ACHN (cell line): ENCODE results near the gene ARHGAP22.

ENCODE experiments used
- DNase-seq: peaks from one replicate; pipeline ENCODE4 v3.0.0-alpha.2; 2015
- in situ Hi-C: cut with HindIII; loops from 2 replicates; pipeline ENCODE4 v1.10.0; 2017; ENCODE audit warnings: low sequenced_read_pairs, low pct_ligation_motif_present, low pct_unique_long_range_greater_than_20kb

ARHGAP22 gene

DNA sequence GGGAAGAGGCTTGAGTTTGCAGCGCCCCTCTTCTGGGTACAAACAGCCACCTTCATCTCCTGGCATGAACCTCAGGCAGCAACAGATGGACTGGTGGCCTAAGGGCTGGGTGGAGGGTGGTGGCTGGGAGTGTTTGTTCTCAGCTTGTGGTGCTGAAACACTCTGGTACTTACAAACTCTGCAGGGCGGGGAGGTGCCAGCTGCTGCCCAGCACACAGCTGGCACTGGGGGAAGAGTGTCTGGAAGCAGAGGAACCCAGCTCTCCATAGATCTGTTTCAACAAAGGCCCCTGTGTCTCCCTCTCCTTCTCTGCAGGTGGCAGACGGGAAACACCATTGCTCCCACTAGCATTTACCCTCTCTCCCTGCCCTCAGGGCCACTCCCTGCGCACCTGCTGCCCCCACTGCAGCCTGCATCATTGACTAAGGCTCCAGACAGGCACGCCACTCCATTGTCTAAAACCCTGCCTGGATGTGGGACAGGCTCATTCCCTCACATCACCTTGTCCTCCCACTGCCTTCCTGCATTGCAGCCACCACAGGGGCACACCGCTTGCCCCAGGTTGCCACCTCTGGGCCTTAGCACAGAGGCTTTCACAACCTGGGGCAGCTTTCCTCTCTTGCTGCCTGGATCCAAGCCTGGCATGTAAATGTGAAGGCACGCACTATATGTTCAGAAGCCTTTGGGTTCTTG is 6.5 kb downstream of the ARHGAP22 start:
- in situ Hi-C loops: no loop called here
- no peak for DNase-seq

DNA sequence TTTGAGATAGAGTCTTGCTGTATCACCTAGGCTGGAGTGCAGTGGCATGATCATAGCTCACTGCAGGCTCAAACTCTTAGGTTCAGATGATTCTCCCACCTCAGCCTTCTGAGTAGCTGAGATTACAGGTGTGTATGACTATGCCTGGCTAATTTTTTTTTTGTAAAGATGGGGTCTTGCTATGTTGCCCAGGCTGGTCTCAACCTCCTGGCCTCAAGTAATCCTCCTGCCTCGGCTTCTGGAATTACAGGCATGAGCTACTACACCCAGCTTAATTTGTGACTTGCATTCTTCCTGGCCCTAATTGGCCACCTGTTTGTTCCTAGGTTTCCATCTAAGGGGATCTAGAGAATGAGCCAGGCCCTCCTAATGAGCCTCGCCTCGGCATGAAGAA is 9.3 kb downstream of the ARHGAP22 start:
- in situ Hi-C loops: no loop called here
- DNase-seq: no peak

DNA sequence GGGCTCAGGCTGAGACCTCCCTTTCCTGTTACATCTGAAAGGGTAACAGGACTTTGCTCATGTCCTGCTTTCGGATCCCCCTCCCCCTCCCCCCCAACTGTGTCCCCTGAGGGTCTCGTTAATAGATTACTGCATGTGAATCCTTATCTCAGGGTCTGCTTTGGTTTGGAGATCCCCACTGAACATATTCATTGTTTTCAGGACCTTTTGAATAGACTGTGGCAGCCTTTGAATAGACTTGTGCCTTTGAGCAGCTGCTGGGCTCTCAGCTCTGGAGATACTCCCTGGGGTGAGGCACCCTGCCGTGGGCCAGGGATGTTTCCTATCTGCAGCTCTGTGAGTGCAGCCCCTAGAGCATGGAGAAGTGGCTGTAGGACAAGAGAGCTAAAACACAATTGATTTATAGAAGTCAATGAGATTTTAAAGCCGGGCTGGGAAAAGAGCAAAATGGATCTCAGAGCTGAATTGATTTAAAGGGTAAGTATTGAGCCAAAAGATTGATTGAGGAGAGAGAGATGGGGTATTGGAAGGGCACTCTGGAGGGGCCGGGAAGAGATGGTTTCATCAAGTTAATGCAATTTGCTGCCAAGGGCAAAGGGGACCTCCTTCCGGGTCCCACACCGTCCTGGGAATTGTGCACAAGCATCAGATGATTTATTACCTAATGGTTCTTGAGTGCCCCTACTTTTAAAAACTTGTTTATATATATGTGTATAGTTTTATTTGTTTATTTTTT is 9.9 kb downstream of the ARHGAP22 start:
- in situ Hi-C loops: no loop called here
- DNase-seq: no peak

DNA sequence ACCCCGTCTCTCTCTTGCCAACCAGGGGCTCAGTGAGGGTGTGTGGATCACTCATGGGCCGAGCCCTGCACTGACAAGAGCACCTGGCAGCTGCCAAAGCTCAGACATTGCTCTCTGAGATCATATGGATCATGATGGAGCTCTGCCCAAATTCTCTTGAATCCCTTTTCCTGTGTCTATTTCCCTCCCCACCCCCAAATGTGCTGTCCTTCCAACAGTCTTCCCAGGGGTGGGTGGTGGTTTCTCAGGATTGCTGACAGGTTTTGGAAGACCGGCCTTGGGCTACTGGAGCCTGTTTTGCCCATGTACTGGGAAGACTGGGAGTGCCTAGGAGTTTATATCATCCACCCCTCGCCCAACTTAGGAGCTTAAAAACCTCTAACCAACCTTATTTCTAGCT is 10.5 kb downstream of the ARHGAP22 start:
- DNase-seq: no peak

DNA sequence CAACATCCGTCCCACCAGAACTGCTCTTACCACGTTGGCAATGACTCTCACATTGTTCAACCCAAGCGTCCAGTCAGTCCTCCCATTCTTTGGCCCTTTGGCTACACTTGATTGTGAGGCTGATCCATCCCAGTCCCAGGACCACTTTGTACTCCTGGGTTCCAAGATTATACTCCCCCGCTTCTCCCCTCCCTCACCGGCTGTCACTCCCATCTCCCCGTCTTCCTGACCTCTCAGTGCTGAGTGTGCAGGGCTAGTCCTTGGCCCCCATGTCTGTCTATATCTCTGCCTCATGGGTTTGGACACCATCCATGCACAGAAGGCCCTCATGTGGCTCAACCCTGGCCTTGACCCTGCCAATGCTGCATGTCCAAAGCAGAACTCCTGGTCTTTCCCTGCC is 12.5 kb downstream of the ARHGAP22 start:
- in situ Hi-C loops: no loop called here
- DNase-seq: no peak

More for the DNA sequence above, 10.5 kb downstream of the ARHGAP22 start:
- in situ Hi-C loops: no loop called here

DNA sequence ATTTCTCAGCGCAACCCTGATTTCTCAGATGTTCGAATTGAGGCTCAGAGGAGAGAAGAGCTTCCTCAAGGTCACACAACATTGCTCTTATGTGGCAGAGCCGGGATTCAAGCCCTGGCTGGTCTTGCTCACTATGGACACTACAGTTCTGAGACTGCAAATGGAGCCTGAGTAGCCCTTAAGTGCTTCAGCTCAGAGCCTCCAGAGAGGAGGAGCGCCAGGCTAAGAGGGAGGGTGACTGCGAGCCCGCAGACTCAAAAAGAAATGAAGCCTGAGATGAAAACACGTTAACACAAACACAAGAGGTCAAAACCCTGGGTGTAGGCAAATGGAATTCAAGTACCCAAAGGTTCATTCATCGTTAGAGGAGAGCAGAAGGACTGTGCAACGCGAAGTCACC is 13.9 kb downstream of the ARHGAP22 start:
- DNase-seq: no peak
- in situ Hi-C loops: no loop called here

DNA sequence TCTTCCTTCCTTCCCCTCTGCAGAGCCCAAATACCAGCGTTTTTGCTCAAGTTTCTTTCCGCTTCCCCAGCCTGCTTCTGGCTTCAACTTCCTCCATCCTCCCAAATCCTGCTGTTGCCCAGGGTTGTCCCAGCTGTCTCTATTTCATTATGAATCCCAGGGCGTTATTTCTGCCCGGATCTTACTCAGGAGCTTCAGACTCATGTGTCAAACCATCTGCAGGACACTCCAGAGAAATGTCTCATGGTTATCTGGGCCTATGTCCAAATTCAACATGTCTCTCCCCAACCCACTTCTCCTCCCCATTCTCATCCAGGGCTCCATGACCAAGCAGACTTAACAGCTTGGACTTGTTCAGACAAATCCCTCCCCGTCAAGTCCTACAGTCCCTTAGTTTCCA is 15.6 kb downstream of the ARHGAP22 start:
- DNase-seq: no peak
- in situ Hi-C loops: no loop called here

DNA sequence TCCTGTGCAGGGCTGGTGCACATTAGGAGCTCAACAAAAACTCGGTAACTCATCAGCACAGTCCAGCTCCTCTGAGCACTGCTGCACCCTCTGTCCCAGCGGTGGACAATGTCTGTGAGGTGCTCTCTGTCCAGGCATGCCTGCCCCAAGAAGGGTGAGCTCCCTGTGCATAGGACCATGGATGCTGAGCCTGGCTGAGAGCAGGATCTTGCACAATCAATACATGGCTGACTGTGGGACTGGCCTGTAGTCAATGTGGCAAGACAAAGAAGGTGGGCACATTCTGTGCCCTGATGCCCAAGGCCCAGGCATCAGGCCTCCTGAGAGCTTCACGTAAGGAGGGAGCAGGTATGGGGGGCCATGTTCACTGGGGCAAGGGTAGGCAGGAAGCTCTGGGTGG is 17.1 kb downstream of the ARHGAP22 start:
- DNase-seq: no peak
- in situ Hi-C loops: no loop called here

DNA sequence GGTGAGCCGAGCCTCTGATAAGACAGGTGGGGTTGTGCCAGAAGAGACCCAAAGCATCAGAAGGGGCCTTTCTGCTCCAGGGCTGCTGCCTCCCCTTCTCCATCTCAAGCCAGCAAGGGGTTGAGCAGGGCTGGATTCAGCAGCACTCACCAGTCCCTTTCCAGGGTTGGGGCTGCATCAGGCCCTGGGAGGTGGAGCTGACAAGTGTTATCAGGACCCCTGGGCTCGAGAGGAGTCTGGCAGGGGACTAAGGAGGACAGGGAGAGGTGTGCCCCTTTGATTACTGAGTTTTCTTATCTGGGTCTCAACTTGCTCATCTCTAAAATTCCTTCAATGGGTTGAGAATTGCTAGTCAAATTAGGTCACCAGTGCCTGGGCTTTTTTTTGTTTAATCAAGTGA is 17.8 kb downstream of the ARHGAP22 start:
- in situ Hi-C loops: no loop called here
- DNase-seq: no peak

DNA sequence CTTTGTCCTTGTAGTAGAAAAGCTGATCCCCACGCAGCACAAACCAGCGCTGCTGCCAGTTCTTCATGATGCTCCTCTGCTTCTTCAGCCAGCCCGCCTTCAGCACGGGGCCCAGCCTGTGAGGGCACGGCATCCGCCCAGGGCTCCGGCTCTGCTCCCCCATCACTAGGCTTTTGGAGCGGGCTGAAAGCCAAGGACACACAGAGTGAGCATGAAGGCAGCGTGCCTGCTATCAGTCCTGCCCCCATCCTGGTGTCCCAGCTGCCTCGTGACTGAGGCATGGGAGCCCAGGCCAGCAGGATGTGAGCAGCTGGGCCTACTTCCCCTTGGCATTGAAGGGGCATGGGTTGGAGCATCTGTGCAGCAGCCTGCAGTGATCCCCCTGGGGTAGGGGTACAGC is 21.9 kb downstream of the ARHGAP22 start:
- DNase-seq: no peak
- in situ Hi-C loops: no loop called here

DNA sequence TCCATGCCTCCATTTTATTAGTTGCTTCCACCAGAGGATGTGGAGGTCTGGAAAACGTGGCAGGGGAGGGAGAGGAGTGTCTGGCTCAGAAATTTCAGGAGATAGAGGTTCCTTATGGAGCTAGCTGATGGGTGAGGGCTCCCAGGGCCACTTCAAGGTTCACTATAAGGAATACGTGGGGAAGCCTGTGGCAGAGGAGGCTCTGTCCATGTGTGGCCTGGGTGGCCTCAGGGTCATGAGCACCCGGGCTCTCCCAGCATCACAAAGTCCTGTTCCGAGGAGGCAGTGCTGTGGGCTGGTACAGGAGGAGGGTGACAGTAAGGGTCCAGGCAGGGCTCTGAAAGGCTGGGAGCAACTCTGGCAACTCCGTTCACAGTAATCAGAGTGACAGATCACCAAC is 24.6 kb downstream of the ARHGAP22 start:
- in situ Hi-C loops: no loop called here

DNA sequence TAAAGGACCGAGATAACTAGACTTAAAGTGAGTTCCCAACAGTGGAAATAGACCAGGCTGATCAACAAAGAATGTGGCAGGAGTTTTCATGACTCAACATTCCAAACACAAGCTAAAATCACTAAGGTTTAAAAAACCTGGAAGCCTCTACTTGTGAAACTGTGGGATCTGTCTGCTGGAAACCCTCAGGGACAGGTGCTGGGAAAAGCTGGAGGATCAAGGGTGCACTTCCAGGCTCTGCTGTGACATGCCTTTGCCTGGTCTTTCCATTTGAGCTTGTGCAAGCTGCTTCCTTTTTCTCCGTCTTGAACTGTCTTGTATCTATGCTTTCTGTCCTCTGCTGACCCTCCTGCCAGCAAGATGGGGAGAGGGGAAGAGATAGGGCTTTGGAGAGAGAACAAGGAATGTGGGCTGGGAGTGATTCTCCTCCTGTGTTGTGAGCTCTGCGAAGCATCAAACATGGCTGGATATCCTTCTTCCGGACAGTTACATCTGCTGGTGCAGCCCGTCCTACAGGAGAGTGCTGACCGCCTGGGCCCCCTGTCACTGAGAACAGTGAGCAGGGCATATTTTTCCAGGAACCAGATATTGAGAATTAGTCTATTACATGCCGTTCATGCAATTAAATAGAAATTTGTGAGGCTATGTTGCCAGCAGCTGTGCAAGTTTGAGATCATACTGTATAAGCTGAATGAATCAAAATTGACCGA is 25.5 kb downstream of the ARHGAP22 start:
- no peak for DNase-seq
- in situ Hi-C loops: no loop called here

More for the DNA sequence above, 24.6 kb downstream of the ARHGAP22 start:
- DNase-seq: no peak

DNA sequence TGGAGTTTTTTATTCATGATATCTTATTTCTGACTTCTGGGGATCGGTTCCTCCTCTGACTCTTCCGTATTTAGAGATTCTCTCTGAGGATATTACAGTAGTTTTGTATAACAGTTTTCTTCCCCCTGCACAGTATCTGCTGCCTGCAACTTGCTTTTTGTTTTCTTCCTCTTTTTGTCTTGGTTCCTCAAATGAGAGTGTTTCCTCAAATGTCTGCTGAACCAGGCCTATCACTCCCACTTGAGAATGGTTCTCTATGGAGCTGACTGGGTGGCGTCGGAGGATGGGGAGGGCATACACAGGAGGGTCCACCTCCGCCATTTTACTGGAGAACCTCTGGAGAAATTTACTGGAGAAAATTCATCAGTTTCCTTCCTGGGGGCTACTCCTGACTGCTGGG is 27.7 kb downstream of the ARHGAP22 start:
- no peak for DNase-seq
- in situ Hi-C loops: no loop called here

DNA sequence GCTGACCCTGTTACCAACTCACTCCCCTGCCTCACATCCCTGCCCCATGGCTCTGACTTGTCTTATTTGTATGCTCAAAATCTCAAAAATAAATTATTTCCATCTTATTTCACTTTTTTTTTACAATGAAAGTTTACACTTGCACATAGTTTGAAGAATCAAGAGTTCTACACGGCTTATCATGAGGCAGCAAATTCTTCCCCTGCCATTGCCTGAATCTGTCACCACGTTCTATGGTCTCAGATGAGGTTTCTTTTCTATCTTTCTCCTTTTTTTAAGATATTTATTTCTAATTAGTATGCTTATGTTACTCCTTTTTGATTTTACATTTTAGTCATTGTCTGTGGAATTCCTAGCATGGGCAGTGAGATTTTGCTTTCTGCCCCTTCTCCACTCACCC is 28.4 kb downstream of the ARHGAP22 start:
- in situ Hi-C loops: no loop called here
- no peak for DNase-seq

DNA sequence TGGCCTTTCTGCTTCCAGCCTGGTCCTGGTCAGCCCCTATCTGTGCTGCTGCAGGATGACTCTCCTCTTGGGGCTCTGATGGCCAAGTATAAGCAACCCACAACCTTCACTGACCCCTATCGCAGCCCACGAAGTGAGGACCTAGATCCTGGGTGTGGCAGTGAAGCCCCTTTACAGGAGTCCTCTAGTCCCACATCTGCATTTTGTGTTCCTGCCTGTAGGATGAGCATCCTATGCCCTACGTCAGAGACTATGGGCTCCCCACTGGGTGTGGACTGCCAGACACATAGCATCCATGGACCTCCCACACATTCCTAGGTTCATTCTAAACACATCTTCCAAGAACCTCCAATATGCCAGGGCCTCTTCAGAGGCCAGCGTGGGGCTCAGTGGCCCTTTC is 29.0 kb downstream of the ARHGAP22 start:
- DNase-seq: no peak

DNA sequence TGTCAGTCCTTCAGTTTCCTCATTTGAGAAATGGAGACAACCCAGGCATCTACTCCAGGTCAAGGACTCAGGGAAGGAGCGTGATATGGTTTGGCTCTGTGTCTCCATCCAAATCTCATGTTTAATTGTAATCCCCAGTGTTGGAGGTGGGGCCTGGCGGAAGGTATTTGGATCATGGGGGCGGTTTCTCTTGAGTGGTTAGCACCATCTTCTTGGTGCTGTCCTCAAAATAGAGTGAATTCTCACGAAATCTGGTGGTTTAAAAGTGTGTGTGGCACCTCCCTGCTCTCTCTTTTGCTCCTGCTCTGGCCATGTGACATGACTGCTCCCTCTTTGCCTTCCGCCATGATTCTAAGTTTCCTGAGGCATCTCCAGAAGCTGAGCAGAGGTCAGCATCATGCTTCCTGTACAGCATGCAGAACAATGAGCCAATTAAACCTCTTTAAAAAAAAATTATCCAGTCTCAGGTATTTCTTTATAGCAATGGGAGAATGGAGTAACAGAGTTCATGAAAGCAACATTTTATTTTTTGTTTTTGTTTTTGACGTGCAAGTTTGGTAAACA is 30.0 kb downstream of the ARHGAP22 start:
- in situ Hi-C loops: no loop called here
- DNase-seq: no peak

More for the DNA sequence above, 29.0 kb downstream of the ARHGAP22 start:
- in situ Hi-C loops: no loop called here

DNA sequence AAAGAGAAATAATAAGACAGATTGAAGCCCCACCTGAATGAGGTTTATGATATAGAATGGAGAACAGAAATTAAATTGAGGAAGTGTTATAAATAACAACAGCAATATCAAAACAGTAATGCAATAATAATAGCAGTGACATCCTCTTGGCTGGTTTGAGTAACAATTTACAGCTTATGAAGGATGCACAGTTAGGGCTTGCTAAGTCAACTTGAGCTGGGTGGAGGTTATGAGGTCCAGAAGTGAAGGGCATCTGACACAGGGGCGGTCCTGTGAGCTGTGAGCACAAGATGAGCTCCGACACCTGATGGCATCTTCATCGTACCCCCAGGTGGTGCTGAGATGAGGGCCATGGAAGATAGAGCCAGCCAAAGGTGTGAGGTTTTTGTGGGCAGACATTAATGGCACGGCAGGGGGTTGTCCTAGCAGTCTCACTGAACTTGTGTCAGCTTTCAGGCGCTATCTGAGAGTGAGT is 30.5 kb downstream of the ARHGAP22 start:
- no peak for DNase-seq

DNA sequence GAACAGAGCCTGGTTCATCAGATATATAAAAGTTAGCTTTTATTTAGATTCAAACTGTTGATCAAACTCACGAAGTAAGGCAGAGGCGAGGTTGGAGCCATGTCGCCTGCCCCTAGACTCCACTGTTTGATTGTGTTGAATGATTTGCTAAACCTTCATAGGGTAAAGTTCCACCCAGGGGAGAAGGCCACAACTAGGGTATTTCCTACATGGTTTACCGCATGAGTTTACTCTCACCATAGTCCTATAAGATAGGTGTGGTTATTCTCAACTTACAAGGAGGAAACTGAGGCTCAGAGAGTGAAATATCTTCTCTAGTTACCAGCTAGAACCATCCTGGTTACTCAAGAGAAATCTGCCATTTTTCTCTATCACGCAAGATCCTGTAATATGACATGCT is 31.8 kb downstream of the ARHGAP22 start:
- in situ Hi-C loops: no loop called here
- no peak for DNase-seq

More for the DNA sequence above, 30.5 kb downstream of the ARHGAP22 start:
- in situ Hi-C loops: no loop called here

DNA sequence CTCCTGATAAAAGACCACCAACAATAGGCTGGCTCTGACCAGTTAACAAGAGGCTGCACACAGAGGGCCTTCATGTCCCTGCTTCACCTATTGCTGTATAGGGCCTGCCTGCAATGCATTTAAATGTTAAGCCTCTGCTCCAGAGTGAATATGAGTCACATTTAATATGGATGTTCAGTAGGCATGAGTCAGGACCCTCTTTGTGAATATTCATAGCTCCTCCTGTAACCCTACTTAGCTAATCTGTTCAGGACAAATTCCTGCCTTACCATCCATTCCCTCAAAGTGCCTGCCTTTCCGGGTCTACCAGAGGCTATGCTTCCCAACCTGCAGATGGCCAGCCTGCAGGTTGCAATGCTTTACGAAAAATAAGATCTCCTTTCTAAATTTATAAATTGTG is 32.5 kb downstream of the ARHGAP22 start:
- no peak for DNase-seq
- in situ Hi-C loops: no loop called here
